Thoracic aorta (tissue), 2 donors: ENCODE data around the gene FUBP3. TPM values are rescaled to one million over a fixed set of nuclear protein-coding genes. Genes with fewer than 3 reads are reported as not detected.

Experiments
- ATAC-seq: fragments of 150-250 bp; one replicate; pipeline ENCODE4 v1.8.0; 2017; ENCODE audit warnings: low read depth; ENCODE audit not compliant: insufficient number of reproducible peaks, low FRiP score
- DNase-seq: peaks from one replicate; pipeline ENCODE4 v3.0.0-alpha.2; 2020; ENCODE audit warnings: low spot score
- H3K27ac ChIP-seq, 2 donors: fragments of 200-600 bp; sonication (generic); 1 replicate in 1 of 2; 2 replicates in 1 of 2; pipeline ENCODE4 v1.5.1; 2016; ENCODE audit warnings: mild to moderate bottlenecking in 2 of 2, moderate library complexity in 2 of 2
- H3K27me3 ChIP-seq: fragments of 200-600 bp; sonication (generic); replicated peaks from 2 replicates; pipeline ENCODE4 v1.6.0; 2016; ENCODE audit warnings: mild to moderate bottlenecking; ENCODE audit not compliant: insufficient read depth
- H3K36me3 ChIP-seq: fragments of 200-600 bp; sonication (generic); one replicate; pipeline ENCODE4 v1.5.1; 2016
- H3K4me1 ChIP-seq, 2 donors: fragments of 200-600 bp; sonication (generic); 1 replicate in 1 of 2; 2 replicates in 1 of 2; pipeline versions ENCODE4 v1.5.1 to v1.6.0; 2016; ENCODE audit warnings: low read depth in 2 of 2, mild to moderate bottlenecking in 1 of 2; ENCODE audit not compliant: control insufficient read depth in 1 of 2
- H3K4me3 ChIP-seq: fragments of 200-600 bp; sonication (generic); 2 replicates; pipeline ENCODE4 v1.5.1; 2016; ENCODE audit warnings: mild to moderate bottlenecking
- H3K9me3 ChIP-seq: fragments of 200-600 bp; sonication (generic); 2 replicates; pipeline ENCODE4 v1.5.1; 2016
- total RNA-seq, 2 donors: library from RNA; depleted of rRNA; stranded (reverse); fragments of >200 nt; gene quantifications; one replicate each; pipeline versions ENCODE4 v1.1.0 to v1.2.3, GENCODE V29; 2016
- TF ChIP-seq, protein P1 (sequence below): fragments of 200-600 bp; sonication (generic); IDR thresholded peaks from one replicate; pipeline ENCODE4 v1.5.1; 2019; ENCODE audit warnings: antibody characterized with exemption

Gene FUBP3
- total RNA-seq, 2 donors from 2014 or later: 62.9 to 127 TPM

DNA sequence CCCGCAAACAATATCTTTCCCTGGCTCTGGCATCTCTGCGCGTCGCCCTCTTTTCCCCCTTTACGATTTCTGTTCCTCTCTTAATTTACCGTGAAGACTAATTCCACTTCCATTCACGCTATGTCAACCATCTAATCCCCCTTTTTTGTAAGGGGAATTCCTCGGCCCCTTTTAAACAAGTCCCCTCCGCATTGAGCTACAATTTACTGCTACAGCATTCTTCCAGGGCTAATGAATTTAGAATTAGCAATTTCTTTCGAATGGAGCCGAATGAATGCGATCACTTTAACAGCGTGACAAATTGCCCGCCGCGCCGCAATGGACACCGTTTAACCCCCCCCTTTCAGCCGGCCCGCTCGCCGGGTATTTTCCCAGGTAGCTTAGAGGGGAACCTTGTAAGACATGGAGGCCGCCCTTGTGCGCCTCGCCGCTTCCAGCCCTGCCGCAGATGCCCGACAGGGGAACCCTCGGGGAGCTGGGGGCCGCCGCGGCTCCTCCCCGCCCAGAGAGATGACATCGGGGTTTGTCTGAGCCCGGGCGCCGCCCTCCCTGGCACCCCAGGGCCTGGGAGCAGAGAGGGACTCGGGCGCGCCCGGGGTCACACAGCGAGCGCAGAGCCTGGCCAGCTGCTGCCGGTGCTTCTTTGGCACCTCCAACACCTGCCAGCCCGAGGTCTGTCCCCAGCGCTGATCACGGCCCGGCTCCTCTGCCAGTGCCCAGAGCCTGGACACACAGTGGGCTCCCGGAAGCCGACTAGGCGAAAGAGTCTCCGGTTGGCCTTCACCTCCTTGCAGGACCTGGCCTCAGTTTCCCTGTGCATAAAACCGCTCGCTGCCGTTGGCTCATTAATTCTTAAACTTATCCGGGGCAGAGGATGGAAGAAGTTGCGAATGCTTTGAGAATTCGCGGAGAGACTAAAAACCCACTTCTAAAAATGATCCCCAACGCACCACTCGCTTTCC is 86.3 kb downstream of the FUBP3 start:
- Histone ChIP-seq H3K4me1 (peaks cover 36 to 59% of the 10 kb centered on the region in 2 donors), H3K36me3 (no peaks in the 10 kb centered on the region), H3K27ac (no peak overlapping the region), H3K4me3 (peak overlapping the region; percentile 12), H3K9me3 (no peaks in the 10 kb centered on the region), H3K27me3 (peaks cover 15% of the 10 kb centered on the region)
- TF ChIP-seq, protein P1, sequence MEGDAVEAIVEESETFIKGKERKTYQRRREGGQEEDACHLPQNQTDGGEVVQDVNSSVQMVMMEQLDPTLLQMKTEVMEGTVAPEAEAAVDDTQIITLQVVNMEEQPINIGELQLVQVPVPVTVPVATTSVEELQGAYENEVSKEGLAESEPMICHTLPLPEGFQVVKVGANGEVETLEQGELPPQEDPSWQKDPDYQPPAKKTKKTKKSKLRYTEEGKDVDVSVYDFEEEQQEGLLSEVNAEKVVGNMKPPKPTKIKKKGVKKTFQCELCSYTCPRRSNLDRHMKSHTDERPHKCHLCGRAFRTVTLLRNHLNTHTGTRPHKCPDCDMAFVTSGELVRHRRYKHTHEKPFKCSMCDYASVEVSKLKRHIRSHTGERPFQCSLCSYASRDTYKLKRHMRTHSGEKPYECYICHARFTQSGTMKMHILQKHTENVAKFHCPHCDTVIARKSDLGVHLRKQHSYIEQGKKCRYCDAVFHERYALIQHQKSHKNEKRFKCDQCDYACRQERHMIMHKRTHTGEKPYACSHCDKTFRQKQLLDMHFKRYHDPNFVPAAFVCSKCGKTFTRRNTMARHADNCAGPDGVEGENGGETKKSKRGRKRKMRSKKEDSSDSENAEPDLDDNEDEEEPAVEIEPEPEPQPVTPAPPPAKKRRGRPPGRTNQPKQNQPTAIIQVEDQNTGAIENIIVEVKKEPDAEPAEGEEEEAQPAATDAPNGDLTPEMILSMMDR: no peak
- ATAC-seq (no peak), DNase-seq (no peak)

GRCh38 chr9:130666393-130667119 is 87.2 kb downstream of the FUBP3 start:
- TF ChIP-seq, protein P1: no peak
- ATAC-seq (no peak), DNase-seq (no peak)
- peaks cover 9% of the 10 kb centered on the region for H3K27me3 ChIP-seq
- H3K36me3 ChIP-seq: no peaks in the 10 kb centered on the region
- H3K9me3 ChIP-seq: no peaks in the 10 kb centered on the region
- H3K4me1 ChIP-seq: peaks cover 28 to 51% of the 10 kb centered on the region in 2 donors
- no peak overlapping the region for H3K27ac ChIP-seq
- H3K4me3 ChIP-seq: no peak overlapping the region

- no peak overlapping the region for H3K27ac ChIP-seq
- peaks cover 26 to 46% of the 10 kb centered on the region in 2 donors for H3K4me1 ChIP-seq
- ATAC-seq: no peak
- TF ChIP-seq, protein P1: no peak
- DNase-seq: no peak
- no peaks in the 10 kb centered on the region for H3K9me3 ChIP-seq
- H3K36me3 ChIP-seq: no peaks in the 10 kb centered on the region
- H3K27me3 ChIP-seq: peaks cover 5% of the 10 kb centered on the region
- no peak overlapping the region for H3K4me3 ChIP-seq
Observed at GRCh38 chr9:130667120-130667435, 87.7 kb downstream of the FUBP3 start.

DNA sequence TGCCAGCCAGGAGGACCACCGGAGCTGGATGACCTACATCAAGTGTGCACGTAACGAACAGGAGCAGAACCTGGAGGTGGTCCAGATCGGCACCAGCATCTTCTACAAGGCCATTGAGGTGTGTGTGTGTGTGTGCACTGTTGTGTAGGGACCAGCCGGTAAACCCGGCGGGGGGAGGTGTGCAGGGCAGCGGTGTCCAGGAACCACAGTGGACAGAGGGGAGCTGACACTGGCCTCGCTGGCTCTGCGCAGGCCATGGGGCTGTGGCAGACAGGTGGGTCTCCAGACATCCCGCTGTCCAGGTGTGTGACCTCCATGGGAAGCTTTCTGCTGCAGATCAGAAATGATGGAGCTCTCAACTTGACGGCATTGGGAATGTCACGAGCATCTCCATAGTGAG is 88.8 kb downstream of the FUBP3 start:
- no peak overlapping the region for H3K4me3 ChIP-seq
- ATAC-seq (no peak), DNase-seq (no peak)
- no peaks in the 10 kb centered on the region for H3K27me3 ChIP-seq
- H3K36me3 ChIP-seq: no peaks in the 10 kb centered on the region
- peaks cover 22 to 34% of the 10 kb centered on the region in 2 donors for H3K4me1 ChIP-seq
- H3K9me3 ChIP-seq: no peaks in the 10 kb centered on the region
- TF ChIP-seq, protein P1: no peak
- H3K27ac ChIP-seq: no peak overlapping the region

GRCh38 chr9:130668659-130669058 is 89.3 kb downstream of the FUBP3 start:
- no peak for DNase-seq
- Histone ChIP-seq H3K9me3 (no peaks in the 10 kb centered on the region), H3K27ac (no peak overlapping the region), H3K27me3 (no peaks in the 10 kb centered on the region), H3K4me1 (peaks cover 19 to 31% of the 10 kb centered on the region in 2 donors), H3K4me3 (no peak overlapping the region), H3K36me3 (no peaks in the 10 kb centered on the region)
- TF ChIP-seq, protein P1: no peak
- no peak for ATAC-seq
